H1 (cell line): ENCODE measurements around the gene TMEM245. TPM values are rescaled to one million over a fixed set of nuclear protein-coding genes. Genes with fewer than 3 reads are reported as not detected.

Experiments
- CTCF ChIA-PET: fragments of 300-600 bp; sonication (Branson Sonifier 250); formaldehyde crosslinking; loops from one replicate; lab custom pipeline; 2021; ENCODE audit not compliant: partially characterized antibody; lab: Charles Lee
- POLR2A ChIA-PET: fragments of 300-600 bp; sonication (Branson Sonifier 250); formaldehyde crosslinking; loops from one replicate; lab custom pipeline; 2021; ENCODE audit warnings: inconsistent platforms; ENCODE audit not compliant: partially characterized antibody; lab: Charles Lee
- DNase-seq, 2 experiments: peaks; one replicate each; pipeline versions ENCODE4 v3.0.0 to v3.0.0-alpha.2; 2010 to 2022; ENCODE audit warnings: low spot score in 2 of 2, low read depth in 1 of 2, mixed read lengths in 1 of 2
- FAIRE-seq: peaks from 2 replicates; lab custom pipeline; 2011; peaks lifted over from hg19 to GRCh38; lab: Jason Lieb, UNC
- H2AFZ ChIP-seq: 2 replicates; pipeline ENCODE4 v1.8.1; 2012; ENCODE audit warnings: low read length, inconsistent platforms
- H2AK5ac ChIP-seq: 2 replicates; pipeline ENCODE4 v1.6.1; 2013; ENCODE audit warnings: low read depth, low read length
- H2BK120ac ChIP-seq: replicated peaks from 2 replicates; pipeline ENCODE3; 2013; ENCODE audit warnings: low read depth, low read length, inconsistent platforms
- H2BK12ac ChIP-seq: 2 replicates; pipeline ENCODE4 v1.6.1; 2013; ENCODE audit warnings: low read depth, low read length
- H2BK15ac ChIP-seq: 2 replicates; pipeline ENCODE4 v1.6.1; 2013; ENCODE audit warnings: low read length
- H2BK20ac ChIP-seq: 2 replicates; pipeline ENCODE4 v1.6.1; 2013; ENCODE audit warnings: low read length
- H2BK5ac ChIP-seq: 2 replicates; pipeline ENCODE4 v1.6.1; 2013; ENCODE audit warnings: low read depth, low read length
- H3K14ac ChIP-seq: 2 replicates; pipeline ENCODE4 v1.6.1; 2013; ENCODE audit warnings: inconsistent platforms; ENCODE audit not compliant: insufficient read length
- H3K18ac ChIP-seq: 2 replicates; pipeline ENCODE4 v1.6.1; 2013; ENCODE audit warnings: low read length; ENCODE audit errors: extremely low read depth
- H3K23ac ChIP-seq: 2 replicates; pipeline ENCODE4 v1.6.1; 2013; ENCODE audit warnings: inconsistent platforms; ENCODE audit not compliant: insufficient read length
- H3K23me2 ChIP-seq: 2 replicates; pipeline ENCODE4 v1.6.1; 2013; ENCODE audit warnings: low read depth, low read length
- H3K27ac ChIP-seq: 2 replicates; pipeline ENCODE4 v1.6.1; 2011; ENCODE audit warnings: low read depth, low read length, inconsistent platforms
- H3K27me3 ChIP-seq, 4 experiments: replicated peaks in 1 of 4; 1 replicate in 1 of 4; 2 replicates in 3 of 4; pipeline versions ENCODE4 v1.6.1 to v1.8.1; 2011 to 2013; ENCODE audit warnings: low read length in 3 of 4, mild to moderate bottlenecking in 3 of 4, inconsistent platforms in 2 of 4, mixed read lengths in 2 of 4, moderate library complexity in 1 of 4; ENCODE audit not compliant: control insufficient read depth in 3 of 4, insufficient read depth in 3 of 4; ENCODE audit errors: extremely low read depth in 1 of 4
- H3K36me3 ChIP-seq, 4 experiments: 2 replicates each; pipeline versions ENCODE4 v1.6.1 to v1.8.1; 2011 to 2013; ENCODE audit warnings: mild to moderate bottlenecking in 4 of 4, low read length in 3 of 4, moderate library complexity in 2 of 4, control low read depth in 1 of 4, inconsistent platforms in 1 of 4; ENCODE audit not compliant: insufficient read depth in 4 of 4, control insufficient read depth in 2 of 4
- H3K4ac ChIP-seq: replicated peaks from 2 replicates; pipeline ENCODE3; 2013; ENCODE audit warnings: low read length, low read depth, mixed read lengths, inconsistent platforms; ENCODE audit not compliant: insufficient read length
- H3K4me1 ChIP-seq, 4 experiments: replicated peaks in 1 of 4; 1 replicate in 1 of 4; 2 replicates in 3 of 4; pipeline versions ENCODE4 v1.6.1 to v1.8.1; 2011 to 2013; ENCODE audit warnings: low read length in 3 of 4, inconsistent platforms in 2 of 4, mixed read lengths in 1 of 4; ENCODE audit not compliant: insufficient read depth in 4 of 4, control insufficient read depth in 3 of 4
- H3K4me2 ChIP-seq, 2 experiments: 2 replicates each; pipeline versions ENCODE4 v1.6.1 to v1.8.1; 2011 to 2013; ENCODE audit warnings: low read depth in 2 of 2, low read length in 2 of 2, control low read depth in 1 of 2, inconsistent platforms in 1 of 2, mild to moderate bottlenecking in 1 of 2; ENCODE audit not compliant: insufficient read depth in 1 of 2
- H3K4me3 ChIP-seq, 4 experiments: fragments of 200-600, 300-600 bp in 1 of 4; sonication (generic), shearing (Covaris generic), sonication (Bioruptor Twin) in 1 of 4; 2 replicates each; pipeline versions ENCODE4 v1.5.1 to v1.8.1; 2011 to 2016; ENCODE audit warnings: low read length in 4 of 4, low read depth in 3 of 4, control low read depth in 2 of 4, inconsistent platforms in 2 of 4, mild to moderate bottlenecking in 2 of 4, mixed read lengths in 1 of 4, moderate library complexity in 1 of 4; ENCODE audit not compliant: insufficient read depth in 2 of 4; ENCODE audit errors: extremely low read depth in 1 of 4
- H3K56ac ChIP-seq: replicated peaks from 2 replicates; pipeline ENCODE3; 2013; ENCODE audit warnings: low read depth, mild to moderate bottlenecking, mixed read lengths, low read length, inconsistent platforms; ENCODE audit not compliant: insufficient read length
- H3K79me1 ChIP-seq: 2 replicates; pipeline ENCODE4 v1.6.1; 2013; ENCODE audit warnings: low read depth, low read length, control low read depth
- H3K79me2 ChIP-seq, 2 experiments: 2 replicates each; pipeline versions ENCODE4 v1.6.1 to v1.8.1; 2012 to 2013; ENCODE audit warnings: low read length in 2 of 2, mild to moderate bottlenecking in 2 of 2, inconsistent platforms in 1 of 2; ENCODE audit not compliant: insufficient read depth in 2 of 2, control insufficient read depth in 1 of 2
- H3K9ac ChIP-seq, 4 experiments: replicated peaks in 1 of 4; 1 replicate in 1 of 4; 2 replicates in 3 of 4; pipeline versions ENCODE4 v1.6.1 to v1.8.1; 2011 to 2013; ENCODE audit warnings: low read depth in 3 of 4, low read length in 3 of 4, control low read depth in 2 of 4, mild to moderate bottlenecking in 2 of 4, moderate library complexity in 2 of 4, inconsistent platforms in 1 of 4; ENCODE audit errors: extremely low read depth in 1 of 4
- H3K9me3 ChIP-seq, 2 experiments: 2 replicates each; pipeline versions ENCODE4 v1.6.1 to v1.8.1; 2012 to 2013; ENCODE audit warnings: mild to moderate bottlenecking in 2 of 2, moderate library complexity in 2 of 2, control low read depth in 1 of 2, inconsistent platforms in 1 of 2, low read depth in 1 of 2, low read length in 1 of 2, mixed read lengths in 1 of 2; ENCODE audit not compliant: insufficient read depth in 2 of 2
- H4K20me1 ChIP-seq, 2 experiments: replicated peaks in 1 of 2; 2 replicates each; pipeline versions ENCODE3 to v1.8.1; 2011 to 2013; ENCODE audit warnings: inconsistent platforms in 2 of 2, low read length in 2 of 2, mild to moderate bottlenecking in 1 of 2; ENCODE audit not compliant: insufficient read depth in 2 of 2, control insufficient read depth in 1 of 2
- H4K5ac ChIP-seq: 2 replicates; pipeline ENCODE4 v1.6.1; 2013; ENCODE audit warnings: low read length, low read depth, mixed read lengths, inconsistent platforms; ENCODE audit not compliant: insufficient read length
- H4K8ac ChIP-seq: 2 replicates; pipeline ENCODE4 v1.8.0; 2013; ENCODE audit warnings: mild to moderate bottlenecking, moderate library complexity, low read length, inconsistent platforms; ENCODE audit not compliant: insufficient read depth; ENCODE audit errors: extremely low read depth
- H4K91ac ChIP-seq: replicated peaks from 2 replicates; pipeline ENCODE3; 2013; ENCODE audit warnings: low read length, mixed read lengths, inconsistent platforms; ENCODE audit not compliant: insufficient read length
- TBP ChIP-seq: IDR thresholded peaks from 2 replicates; pipeline ENCODE4 v1.6.1; 2011; ENCODE audit warnings: low read depth, low read length, improper control_type of control experiment
- WGBS, 2 experiments: shearing (Covaris generic) in 1 of 2; methylation state at CpG; one replicate each; pipeline versions ENCODE4 v1.1.6 to v1.1.7; 2013 to 2015; ENCODE audit warnings: low lambda C conversion rate in 2 of 2, mixed read lengths in 2 of 2, inconsistent platforms in 1 of 2, low coverage in 1 of 2, missing lambda C conversion rate in 1 of 2; ENCODE audit not compliant: insufficient replicate concordance in 2 of 2, insufficient coverage in 1 of 2, insufficient read length in 1 of 2; ENCODE audit errors: extremely low coverage in 1 of 2, missing lambda C conversion rate in 1 of 2; 5-methylcytosine and 5-hydroxymethylcytosine counted together
- polyA plus RNA-seq, 7 experiments: library from polyadenylated mRNA; depleted of rRNA in 3 of 7; stranded (reverse) in 5 of 7; unstranded in 2 of 7; fragments of >200 nt in 5 of 7; fragments of 200-250 nt in 2 of 7; gene quantifications; 1 replicate in 5 of 7; 2 replicates in 1 of 7; 4 replicates in 1 of 7; pipeline versions ENCODE4 v1.2.1 to v1.2.3, GENCODE V29; 2011 to 2013; ENCODE audit warnings: missing spikeins in 2 of 7, mixed read lengths in 2 of 7
- total RNA-seq: library from RNA; stranded (reverse); fragmentation: NEBNext Ultra II Directional; extraction: Animal tissue kit (Norgen Biotek cat#: 25700); gene quantifications from 2 replicates; pipeline ENCODE4 v1.2.1, GENCODE V29; 2021

TMEM245 gene
- total and polyA plus RNA-seq, 2 of the 8 experiments (the other 6 are each of a cell fraction or from before 2014, with no cell fraction given) = 44.3 to 45.8 TPM

DNA sequence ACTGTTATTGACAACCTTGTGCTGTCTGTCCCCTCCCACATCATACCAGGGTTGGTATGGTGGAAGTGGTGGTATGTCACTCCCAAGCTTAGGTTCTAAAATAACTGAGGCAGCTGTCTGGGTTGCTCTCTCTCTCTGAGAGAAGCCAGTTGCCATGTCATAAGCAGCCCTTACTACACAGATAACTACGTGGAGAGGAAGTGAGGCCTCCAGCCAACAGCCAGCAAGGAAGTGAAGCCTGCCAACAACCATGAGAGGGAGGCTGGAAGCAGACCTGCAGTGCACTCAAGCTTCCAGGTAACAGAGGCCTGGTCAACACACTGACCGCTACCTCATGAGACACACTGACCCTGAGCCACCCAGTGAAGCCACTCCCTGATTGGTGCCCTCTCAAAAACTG, 125.1 kb downstream of the TMEM245 start:
- Histone ChIP-seq H3K9me3 (no peaks in the 10 kb centered on the region), H2BK20ac (no peak overlapping the region), H3K36me3 (peaks cover 0 to 14% (median 2%) of the 10 kb centered on the region in 4 experiments; a peak in 3 of 8 replicates), H3K4me1 (no peaks in the 10 kb centered on the region), H3K4me2 (no peak overlapping the region), H4K8ac (no peak overlapping the region), H3K4ac (no peak overlapping the region), H2BK12ac (no peak overlapping the region), H3K4me3 (no peak overlapping the region), H2BK120ac (no peak overlapping the region), H2AK5ac (no peak overlapping the region), H3K14ac (no peak overlapping the region), H4K91ac (no peak overlapping the region), H4K5ac (no peak overlapping the region), H4K20me1 (peaks cover 0 to 2% of the 10 kb centered on the region in 2 experiments), H3K23me2 (no peaks in the 10 kb centered on the region), H3K79me2 (peaks cover 0 to 16% of the 10 kb centered on the region in 2 experiments; a peak in 1 of 4 replicates), H3K9ac (no peak overlapping the region), H3K18ac (no peak overlapping the region), H2BK15ac (no peak overlapping the region), H3K23ac (no peak overlapping the region), H3K56ac (no peak overlapping the region), H3K27ac (no peak overlapping the region), H2BK5ac (no peak overlapping the region), H2AFZ (no peak overlapping the region), H3K79me1 (no peaks in the 10 kb centered on the region; the same call in 1 of the 2 replicates), H3K27me3 (peaks cover 0 to 1% (median 0%) of the 10 kb centered on the region in 4 experiments; a peak in 1 of 7 replicates)
- FAIRE-seq (no peak), DNase-seq (no peak)
- POLR2A ChIA-PET = no interaction called here
- CTCF ChIA-PET = no interaction called here
- TF ChIP-seq TBP = no peak
- 77% methylated on average over 2 of the region's 2 CpGs; no CpG with 5 or more reads in 1 of the 2 experiments for WGBS, 2 experiments
